ENCODE results near the gene ALG1.
"Not testable (repeated sequence)": the region's sequence is repeated elsewhere in the genome, so short reads cannot be mapped to it uniquely, and the experiment has no call there.

ALG1 gene

GRCh38 chr16:5071681-5072333, at the start of gene ALG1:
ALG1 (plus strand) TSS chr16:5071843; CDS start chr16:5071850, 7 bp downstream.
- peak; percentile 48 for DNase-seq

DNA sequence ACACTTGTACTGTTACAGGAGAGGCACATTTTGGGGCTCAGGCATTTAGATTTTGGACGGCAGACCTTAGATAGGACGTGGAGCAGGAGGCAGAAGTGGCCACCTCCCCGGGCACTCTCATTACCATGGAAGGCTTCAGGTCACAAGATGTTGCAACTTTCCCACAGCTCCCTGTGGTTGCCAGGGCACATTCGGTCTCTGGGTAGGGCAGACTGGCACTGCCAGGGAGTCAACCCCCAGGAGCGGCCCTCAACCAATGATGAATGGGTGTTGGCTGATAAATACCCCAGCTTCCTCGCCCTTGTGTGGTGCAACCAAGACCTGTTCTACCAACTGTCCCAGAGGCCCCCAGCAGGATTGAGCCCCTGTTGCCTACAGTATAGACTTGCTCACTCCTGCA, 49.1 kb upstream of the ALG1 start:
- DNase-seq = no peak

GRCh38 chr16:5024632-5025031, 47.0 kb upstream of the ALG1 start:
- DNase-seq = no peak

DNA sequence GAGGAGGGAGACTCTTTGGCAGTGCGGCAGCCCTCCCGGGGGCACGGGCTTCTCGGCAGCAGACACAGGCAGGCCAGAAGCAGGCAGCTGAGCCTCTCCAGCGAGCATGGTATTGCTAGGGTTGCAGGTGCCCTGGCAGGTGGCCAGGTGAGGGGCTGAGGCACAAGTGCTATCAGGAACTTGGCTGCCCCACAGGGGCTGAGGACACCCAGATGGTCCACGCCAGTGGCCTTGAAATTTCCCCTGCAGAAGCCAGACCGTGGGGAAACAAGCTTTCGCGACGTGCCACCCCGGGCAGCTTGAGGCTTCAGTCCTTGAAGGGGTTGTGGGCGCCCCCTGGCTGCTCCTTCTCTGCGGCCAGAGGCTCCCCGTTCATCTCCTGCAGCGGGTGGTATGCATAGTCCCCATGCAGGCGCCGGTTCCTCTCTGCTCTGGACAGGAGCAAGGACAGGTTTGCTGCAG, 46.4 kb upstream of the ALG1 start:
- DNase-seq = no peak

DNA sequence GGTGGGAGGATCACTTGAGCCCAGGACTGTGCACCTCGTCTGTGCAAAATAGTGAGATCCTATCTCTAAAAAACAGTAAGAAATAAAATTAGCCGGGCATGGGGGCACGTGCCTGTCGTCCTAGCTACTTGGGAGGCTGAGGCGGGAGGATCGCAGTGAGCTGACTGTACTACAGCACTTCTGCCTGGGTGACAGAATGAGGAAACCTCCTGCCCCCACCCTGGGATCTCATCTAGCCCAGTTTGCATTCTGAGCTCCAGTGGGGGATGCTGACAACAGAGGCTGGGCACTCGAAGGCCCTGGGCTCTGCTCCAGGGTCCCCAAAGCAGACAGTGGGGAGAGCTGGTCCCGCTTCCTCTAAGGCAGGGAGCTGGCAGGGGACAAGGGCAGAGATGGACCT, 45.0 kb upstream of the ALG1 start:
- DNase-seq = no peak

DNA sequence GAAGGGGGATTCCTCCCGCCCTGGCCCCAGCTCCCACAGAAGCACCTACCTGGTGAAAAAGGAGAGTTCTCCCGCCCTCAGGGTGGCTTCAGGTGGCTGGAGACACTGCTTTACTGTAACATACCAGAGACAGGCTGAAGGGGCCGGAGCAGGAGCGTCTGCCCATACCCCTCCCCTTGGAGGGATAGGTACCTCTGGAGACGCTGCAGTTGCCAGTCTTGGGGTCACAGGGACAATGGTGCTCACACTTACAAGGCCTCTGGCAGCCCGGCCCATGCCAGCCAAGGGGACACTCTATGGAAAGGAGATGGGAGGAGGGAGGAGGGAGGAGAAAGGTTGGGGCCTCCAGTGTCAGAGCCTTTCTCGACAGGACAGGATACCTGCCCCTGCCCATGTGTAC, 44.6 kb upstream of the ALG1 start:
- DNase-seq = no peak

GRCh38 chr16:5027575-5028235, 43.9 kb upstream of the ALG1 start:
- no peak for DNase-seq

DNA sequence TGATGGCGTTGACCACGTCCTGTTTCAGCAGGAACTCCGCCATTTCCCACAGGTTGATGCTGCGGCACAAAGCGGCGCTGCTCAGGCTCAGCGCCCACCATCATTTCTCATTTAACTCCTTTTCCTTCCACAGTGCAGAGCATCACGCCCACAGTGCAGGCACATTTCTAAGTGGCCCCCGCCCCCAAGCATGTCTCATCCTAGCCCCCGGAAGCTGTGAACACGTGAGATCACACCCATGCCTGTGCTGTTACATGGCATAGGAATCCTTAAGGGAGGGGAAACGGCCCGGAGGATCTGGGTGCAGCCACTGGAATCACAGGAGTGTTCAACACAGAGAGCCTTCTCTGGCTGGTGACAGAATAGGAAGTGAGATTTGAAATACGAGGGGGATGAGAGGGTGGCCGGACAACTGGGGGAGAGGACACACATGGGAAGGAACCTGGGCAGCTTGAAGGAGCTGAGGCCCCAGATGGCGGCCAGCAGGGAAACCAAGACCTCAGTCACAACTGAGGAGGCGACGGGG, 42.6 kb upstream of the ALG1 start:
- DNase-seq = no peak

DNA sequence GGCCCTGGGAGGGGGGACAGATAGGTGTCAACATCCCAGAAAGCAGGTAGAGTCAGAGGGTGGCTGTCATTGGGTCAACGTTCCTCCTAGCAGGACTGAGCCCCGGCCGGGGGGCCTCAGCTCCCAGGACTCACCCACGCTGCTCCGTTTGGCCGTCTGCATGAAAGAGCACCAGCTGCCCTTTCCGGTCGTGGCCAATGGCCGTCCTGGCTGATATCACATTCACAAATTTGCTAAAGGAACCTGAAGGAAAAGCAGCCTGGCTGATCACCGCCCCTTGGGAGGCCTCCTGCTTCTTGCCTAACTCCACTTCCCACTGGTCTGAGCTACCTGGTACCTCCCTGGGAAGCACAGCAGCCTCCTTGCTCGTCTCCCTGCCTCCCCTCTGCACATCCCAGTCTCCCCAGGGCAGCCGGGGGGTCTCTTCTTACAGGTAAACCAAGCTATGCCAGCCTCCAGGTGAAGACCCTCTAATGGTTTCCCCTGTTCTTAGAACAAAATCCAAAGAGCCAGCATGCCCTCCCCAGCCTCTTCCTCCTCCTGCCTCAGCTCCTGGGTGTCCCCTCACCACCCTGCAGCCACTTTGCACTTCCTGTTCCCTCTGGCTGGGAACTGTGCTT, 41.3 kb upstream of the ALG1 start:
- DNase-seq = no peak

GRCh38 chr16:5031601-5032000, 40.0 kb upstream of the ALG1 start:
- DNase-seq = no peak

DNA sequence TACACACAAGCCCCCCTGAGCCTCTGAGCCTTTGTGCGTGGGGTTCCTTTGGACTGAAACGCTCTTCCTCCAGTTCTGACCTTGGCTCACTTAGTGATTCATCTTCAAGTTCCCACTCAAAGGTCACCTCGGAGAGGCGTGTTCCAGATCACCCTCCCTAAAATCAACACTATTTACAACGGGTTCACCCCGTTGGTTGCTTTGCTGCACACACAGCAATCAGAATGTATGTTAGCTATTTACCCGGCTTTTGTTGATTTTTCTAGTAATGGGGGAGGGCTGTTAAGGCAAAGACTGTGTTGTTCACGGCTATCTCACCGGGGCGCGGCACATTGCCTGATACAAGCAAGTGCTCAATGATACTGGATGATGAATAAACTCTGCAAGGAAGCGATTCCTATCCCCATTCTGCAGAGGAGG, 38.9 kb upstream of the ALG1 start:
- no peak for DNase-seq

DNA sequence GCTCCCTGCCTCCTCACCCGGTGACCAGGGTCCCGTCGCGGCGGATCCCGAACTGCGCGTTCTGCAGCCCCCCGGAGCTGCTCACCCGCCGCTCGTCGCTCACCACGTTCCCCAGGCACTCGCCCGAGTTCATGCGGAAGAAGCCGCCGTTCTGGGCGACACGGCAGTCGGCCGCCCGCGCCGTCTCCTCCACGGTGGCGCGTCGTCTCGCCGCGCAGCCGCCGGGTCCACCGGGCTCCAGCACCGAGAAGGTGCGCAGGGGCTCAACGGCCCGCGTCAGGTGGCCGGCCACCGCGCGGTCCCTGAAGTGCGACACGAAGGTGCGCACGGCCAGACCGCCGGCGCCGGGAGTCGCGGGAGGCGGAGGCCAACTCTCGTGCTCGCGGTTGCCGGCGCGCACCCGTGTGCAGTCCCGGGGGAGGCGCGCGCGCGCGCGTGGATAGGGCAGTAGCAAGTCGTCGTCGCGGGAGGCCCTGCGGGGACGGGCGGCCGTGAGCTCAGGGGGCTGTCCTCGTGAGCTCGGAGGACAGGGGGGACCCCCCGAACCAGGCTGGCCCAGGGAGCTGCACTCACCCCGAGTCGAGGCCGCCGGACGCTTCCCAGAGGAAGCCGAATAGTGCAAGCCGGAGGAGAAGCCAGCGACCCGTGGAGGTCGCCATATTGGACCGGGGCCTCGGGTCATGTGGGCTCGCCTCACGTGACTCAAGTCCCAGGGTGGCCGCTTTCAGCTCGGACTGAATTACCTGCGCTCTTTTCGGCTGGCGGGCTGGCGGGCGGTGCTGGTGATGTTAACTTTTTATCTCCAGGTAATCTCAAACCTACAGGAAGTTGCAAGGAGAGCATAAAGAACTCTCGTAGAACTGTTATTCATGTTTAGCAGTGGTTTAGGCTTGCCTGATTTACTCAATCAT, 38.1 kb upstream of the ALG1 start, which contains the start of gene NAGPA:
NAGPA (minus strand) TSS at position 680 of the 911 bp plus-strand sequence; CDS start at position 659, 21 bp downstream.
- DNase-seq = peak; percentile 17

DNA sequence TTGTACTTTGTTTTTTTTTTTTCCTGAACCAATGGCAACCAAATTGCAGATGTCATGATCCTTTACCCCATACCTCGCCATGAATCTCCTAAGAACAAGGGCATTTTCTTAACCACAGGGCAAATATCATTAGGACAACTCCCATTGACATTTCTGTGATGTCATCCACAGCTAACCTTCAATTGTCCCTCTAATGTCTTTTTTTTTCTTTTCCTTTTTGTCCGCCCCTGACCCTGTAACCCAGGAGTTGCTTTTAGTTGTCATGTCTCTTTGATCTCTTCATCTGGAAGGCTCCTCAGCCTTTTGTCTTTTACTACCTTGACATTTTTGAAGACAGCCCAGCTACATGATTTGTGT, 37.5 kb upstream of the ALG1 start:
- no peak for DNase-seq

DNA sequence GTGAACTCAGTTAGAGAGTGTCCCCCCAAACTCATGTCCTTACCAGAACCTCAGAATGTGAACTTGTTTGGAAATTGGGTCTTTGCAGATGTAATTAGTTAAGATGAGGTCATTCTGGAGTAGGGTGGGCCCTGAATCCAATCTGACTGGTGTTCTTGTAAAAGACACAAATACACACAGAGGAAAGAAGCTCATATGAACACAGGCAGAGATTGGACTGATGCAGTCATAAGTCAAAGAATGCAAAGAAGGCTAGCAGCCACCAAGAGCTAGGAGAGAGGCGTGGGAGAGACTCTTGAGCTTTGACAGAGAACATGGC, 35.8 kb upstream of the ALG1 start:
- DNase-seq = no peak

DNA sequence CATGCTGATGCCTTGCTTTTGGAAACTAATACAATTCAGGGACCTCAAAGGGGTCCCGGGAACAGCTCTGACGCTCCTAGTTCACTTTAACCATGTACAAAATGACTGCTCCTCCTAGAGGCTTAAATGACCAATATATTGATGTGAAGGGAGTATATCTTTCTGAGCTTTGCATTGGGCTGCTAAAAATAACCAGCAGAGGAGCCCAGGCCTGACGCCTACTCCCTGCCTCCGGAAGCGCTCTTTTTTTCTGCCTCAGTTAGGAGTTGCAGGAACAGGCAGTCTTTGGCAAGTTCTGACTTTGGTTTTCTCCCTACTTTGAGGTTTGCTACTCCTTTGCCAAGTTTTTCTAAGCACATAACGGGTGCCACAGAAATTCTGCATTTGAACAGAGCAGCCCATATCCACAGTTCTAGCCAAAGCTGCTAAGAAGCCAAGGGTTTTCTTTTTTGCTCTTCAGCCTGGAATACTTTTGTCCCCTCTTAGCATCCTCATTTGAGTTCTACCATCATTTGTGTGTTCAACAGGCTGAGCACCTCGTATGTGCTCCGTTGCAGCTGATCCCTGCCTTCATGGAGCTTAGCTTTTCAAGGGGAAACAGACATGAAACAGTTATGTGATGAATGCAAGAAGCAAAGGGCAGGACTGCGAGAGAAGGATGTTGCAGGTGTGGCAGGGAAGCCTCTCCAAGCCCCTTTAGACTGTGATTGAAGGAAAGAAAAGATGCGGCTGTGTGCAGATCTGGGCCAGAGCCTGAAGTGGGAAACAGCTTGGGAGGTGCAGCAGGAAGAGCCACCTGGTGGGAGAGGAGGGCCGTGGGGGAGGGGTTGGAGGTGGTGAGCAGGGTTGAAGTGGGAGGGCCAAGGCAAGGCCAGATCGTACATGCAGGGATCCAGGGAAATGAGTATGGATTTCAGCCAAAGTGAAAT, 35.2 kb upstream of the ALG1 start:
- DNase-seq = no peak

GRCh38 chr16:5040451-5040850, 31.2 kb upstream of the ALG1 start:
- DNase-seq = no peak

DNA sequence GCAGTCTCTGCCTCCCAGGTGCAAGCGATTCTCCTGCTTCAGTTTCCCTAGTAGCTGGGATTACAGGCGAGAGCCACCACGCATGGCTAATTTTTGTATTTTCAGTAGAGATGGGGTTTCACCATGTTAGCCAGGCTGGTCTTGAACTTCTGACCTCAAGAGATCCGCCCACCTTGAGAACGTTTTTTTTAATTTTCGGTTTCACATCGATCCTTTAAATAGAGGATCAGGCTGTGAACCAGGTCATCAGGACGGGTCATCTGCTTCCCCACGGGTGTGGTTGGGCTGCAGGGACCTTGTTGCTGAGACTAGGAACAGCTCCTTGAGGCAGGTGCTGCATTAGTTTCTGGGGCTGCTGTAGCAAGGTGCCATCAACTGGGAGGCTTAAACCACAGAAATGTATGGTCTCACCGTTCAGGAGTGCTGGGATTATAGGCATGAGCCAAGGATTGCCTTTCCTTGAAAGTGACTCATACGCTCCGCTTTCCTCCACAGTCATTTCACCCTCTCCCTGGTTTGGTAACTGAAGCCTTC, 30.0 kb upstream of the ALG1 start:
- no peak for DNase-seq

DNA sequence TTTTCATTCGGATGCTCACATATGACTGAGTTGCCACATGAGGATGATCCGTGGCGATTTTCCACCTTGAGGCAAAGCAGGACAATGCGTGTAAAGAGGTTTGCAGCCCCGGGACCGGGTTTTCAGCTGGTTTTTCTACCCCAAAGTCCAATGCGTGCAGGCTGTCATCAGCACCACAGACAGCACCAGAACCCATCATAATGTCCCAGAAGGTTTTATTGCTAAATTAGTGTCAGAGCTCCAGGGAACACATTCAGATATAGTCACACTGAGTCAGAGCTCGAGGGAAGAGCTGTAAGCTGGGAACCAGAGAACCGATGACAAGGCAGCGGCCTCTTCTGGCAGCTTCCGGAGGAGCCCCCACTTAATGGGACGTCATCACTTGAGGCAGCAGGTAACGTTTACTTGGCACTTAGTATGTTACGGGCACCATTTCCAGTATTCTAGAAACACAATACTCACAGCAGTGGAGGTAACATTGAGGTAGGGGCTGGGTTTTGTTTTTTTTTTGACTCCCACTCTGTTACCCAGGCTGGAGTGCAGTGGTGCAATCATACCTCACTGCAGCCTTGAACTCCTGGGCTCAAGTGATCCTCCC, 29.0 kb upstream of the ALG1 start:
- DNase-seq = no peak

- DNase-seq = no peak
Measured at GRCh38 chr16:5044011-5044540, 27.6 kb upstream of the ALG1 start.

DNA sequence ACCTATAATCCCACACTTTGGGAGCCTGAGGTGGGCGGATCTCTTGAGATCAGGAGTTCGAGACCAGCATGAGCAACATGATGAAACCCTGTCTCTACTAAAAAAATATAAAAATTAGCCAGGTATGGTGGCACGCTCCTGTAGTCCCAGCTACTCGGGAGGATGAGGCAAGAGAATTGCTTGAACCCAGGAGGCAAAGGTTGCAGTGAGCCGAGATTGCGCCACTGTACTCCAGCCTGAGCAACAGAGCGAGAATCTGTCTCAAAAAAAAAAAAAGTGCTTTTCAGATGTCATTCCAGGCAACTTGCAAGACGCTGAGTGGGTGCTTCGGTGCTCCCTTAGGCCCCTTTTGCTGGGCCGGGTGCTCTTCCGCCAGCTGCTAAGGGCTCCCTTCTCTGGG, 27.1 kb upstream of the ALG1 start:
- not testable (repeated sequence) for DNase-seq

Measured in GOT3 (cell line).